Islet of Langerhans (tissue), 1 donor: Measurements from ENCODE around the gene XRCC5.

Source experiments
- FAIRE-seq: peaks from one replicate; lab custom pipeline; 2011; peaks lifted over from hg19 to GRCh38; lab: Jason Lieb, UNC

XRCC5 gene

GRCh38 chr2:216159646-216160045, 50.5 kb downstream of the XRCC5 start:
- FAIRE-seq = peak; percentile 82

GRCh38 chr2:216160786-216161185, 51.6 kb downstream of the XRCC5 start:
- no peak for FAIRE-seq

GRCh38 chr2:216161967-216162366, 52.8 kb downstream of the XRCC5 start:
- FAIRE-seq = no peak

GRCh38 chr2:216163518-216163917, 54.4 kb downstream of the XRCC5 start:
- FAIRE-seq = no peak

GRCh38 chr2:216164087-216164486, 54.9 kb downstream of the XRCC5 start:
- no peak for FAIRE-seq

- no peak for FAIRE-seq
Measured at GRCh38 chr2:216164576-216164975, 55.4 kb downstream of the XRCC5 start.

DNA sequence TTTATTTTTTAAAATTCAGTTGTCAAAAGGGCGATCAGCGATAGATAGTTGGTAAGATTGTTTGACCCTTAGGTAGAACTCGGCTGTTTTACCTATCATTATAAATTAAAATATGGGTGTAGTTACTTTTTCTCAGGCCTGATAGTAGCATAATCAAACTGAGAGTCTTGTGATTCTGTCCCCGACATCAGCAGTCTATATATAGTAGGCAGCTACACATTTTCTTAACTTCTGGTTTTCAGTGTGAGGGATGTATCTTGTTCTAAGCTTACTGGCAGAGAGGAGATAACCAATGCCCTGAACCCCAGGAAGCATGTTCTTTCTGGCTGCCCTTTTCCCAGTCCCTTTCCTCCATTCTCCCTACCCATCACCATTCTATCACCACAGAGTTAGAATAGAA, 56.6 kb downstream of the XRCC5 start:
- FAIRE-seq = no peak

- no peak for FAIRE-seq
Measured at GRCh38 chr2:216169087-216169486, 59.9 kb downstream of the XRCC5 start.

GRCh38 chr2:216170076-216170763, 61.1 kb downstream of the XRCC5 start:
- no peak for FAIRE-seq

GRCh38 chr2:216171011-216171410, 61.9 kb downstream of the XRCC5 start:
- peak; percentile 91 for FAIRE-seq

- no peak for FAIRE-seq
Measured at GRCh38 chr2:216172493-216172892, 63.3 kb downstream of the XRCC5 start.

GRCh38 chr2:216179015-216179414, 69.9 kb downstream of the XRCC5 start:
- no peak for FAIRE-seq

GRCh38 chr2:216181351-216181750, 72.2 kb downstream of the XRCC5 start:
- no peak for FAIRE-seq

DNA sequence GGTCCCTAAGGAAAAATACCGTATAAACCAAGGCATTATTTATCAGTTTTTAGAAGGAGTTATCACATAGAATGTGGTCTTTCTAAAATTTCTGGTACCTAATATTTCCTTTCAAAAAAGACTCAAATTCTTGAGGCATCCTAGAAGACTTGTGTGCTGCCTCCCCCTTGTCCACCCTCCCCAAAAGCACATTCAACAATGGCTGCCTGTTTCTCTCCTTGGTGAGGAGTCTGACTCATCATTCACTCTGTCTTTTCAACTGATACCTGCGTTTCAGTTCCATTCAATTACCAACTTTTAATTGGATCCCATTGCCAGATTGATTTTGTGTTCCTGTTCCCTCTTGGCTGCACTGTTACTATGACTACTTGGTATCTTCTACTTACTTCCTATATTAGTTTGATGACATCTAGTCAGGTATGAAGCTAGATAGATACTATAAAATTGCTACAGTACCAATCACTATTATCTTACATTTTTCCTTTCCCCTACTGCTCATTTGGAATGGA, 72.9 kb downstream of the XRCC5 start:
- no peak for FAIRE-seq

GRCh38 chr2:216183462-216183861, 74.3 kb downstream of the XRCC5 start:
- FAIRE-seq = no peak

GRCh38 chr2:216188559-216188850, 79.4 kb downstream of the XRCC5 start:
- FAIRE-seq = peak; percentile 65

DNA sequence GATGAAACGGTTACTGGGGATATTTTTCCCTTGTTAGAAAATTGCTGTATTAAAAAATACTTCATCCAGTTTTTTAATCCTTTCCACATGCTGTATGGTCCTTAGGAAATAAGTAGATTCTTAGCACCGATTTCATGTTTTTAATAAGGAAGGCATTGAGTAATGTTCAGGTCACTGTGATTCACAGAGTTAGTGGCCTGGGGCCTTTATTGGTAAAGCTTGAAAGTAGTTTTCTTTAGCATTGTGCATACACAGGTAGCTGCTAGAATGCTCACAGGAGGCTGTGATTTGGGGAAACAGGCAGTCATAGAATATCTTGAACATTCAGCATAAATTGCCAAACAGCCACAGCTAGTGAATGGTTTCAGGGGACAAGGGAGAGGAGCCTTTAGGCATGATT, 79.8 kb downstream of the XRCC5 start:
- no peak for FAIRE-seq

- no peak for FAIRE-seq
Measured at GRCh38 chr2:216189410-216189809, 80.3 kb downstream of the XRCC5 start.

- FAIRE-seq = no peak
Measured at GRCh38 chr2:216192181-216192580, 83.0 kb downstream of the XRCC5 start.

DNA sequence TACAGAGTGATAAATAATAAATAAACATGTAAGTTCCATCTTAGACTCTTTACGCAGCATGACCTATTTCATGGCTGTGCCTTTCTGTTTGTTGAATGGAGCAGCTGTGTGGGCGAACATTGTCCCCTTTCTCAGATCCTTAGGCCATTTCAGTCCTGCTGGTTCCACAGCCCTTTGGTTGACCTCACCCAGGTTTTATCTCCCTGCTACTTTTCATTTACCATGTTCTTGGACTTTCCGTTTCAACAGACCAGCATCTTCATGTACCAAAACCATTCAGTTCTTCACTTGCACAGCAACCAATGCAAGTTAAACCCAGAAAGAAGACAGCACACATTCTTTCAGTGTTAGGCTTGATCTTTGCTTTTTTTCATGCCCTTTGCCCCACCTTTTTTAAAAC, 83.8 kb downstream of the XRCC5 start:
- no peak for FAIRE-seq

- FAIRE-seq = no peak
Measured at GRCh38 chr2:216194013-216194412, 84.9 kb downstream of the XRCC5 start.

GRCh38 chr2:216194561-216194960, 85.4 kb downstream of the XRCC5 start:
- no peak for FAIRE-seq

DNA sequence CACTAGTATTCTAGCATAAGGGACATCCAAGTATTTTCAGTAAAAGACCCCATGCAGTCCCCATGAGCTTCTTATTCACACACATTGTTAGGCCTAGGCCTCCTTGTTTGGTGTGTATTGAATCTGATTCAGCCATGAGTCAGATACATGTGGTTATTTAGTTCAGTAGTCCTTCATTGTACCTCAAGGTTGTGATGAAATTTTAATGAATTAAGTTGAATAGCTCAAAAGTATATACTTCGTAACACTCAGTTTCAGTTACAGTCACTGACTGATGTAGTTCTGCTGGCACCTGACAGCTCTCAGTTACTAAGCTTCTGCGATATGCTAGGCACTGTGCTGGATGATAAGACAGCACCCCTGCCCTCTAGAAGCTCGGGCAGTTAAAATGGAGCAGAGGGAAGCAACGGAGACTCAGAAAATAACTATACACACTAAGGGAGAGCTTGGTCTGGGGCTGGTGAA, 86.4 kb downstream of the XRCC5 start:
- FAIRE-seq = no peak

DNA sequence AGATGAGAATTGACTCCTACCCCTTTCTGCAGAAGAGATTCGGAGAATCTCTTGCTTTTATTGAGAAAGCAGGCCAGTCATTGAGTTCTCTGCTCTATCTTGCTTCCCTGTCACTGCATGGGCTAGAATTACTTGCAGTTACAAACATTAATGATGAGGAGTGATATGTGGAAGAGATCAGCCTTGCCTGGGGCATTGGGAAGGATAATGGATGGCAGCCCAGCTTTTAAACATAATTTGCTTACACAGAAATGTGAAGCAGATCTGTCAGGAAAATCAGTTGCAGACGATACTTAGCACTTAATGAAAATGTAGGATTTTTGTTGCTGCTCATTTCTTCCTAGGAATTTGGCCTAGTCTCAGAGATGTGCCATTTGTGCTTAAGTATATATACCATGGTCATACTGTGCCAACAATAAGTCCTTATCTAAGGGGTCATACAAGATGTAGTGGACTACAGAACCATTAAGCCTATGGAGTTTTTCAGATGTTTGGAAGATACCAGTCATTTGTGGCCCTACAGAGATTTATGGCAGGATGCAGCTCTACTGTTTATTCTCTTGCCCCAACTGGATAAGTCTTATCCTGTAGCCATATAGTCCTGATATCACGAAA, 92.7 kb downstream of the XRCC5 start:
- FAIRE-seq = no peak
